Naive B cell (primary cell): ENCODE measurements around the gene CYB5B. TPM values are rescaled to one million over a fixed set of nuclear protein-coding genes. Genes with fewer than 3 reads are reported as not detected.

Experiments used
- ATAC-seq, 2 donors: fragments of 150-1000 bp; cut with Tn5 transposase; 2 replicates each; pipeline ENCODE4 v1.10.0; 2021; ENCODE audit warnings: low read depth in 2 of 2, mild to moderate bottlenecking in 2 of 2, moderate library complexity in 2 of 2
- DNase-seq: peaks from one replicate; pipeline ENCODE4 v3.0.0; 2022
- H3K27ac Mint-ChIP-seq, 6 donors: one replicate each; pipeline ENCODE4 v1.8.0; 2020 to 2022; ENCODE audit warnings: mild to moderate bottlenecking in 6 of 6, mixed read lengths in 6 of 6, moderate library complexity in 5 of 6, inconsistent platforms in 2 of 6
- H3K27me3 Mint-ChIP-seq, 3 donors: one replicate each; pipeline ENCODE4 v1.8.0; 2021 to 2022; ENCODE audit warnings: mixed read lengths in 3 of 3, mild to moderate bottlenecking in 1 of 3
- H3K36me3 Mint-ChIP-seq, 2 donors: one replicate each; pipeline ENCODE4 v1.8.0; 2020 to 2022; ENCODE audit warnings: mixed read lengths in 2 of 2, inconsistent platforms in 1 of 2, mild to moderate bottlenecking in 1 of 2
- H3K4me1 Mint-ChIP-seq, 3 donors: one replicate each; pipeline ENCODE4 v1.8.0; 2020 to 2022; ENCODE audit warnings: mixed read lengths in 3 of 3, inconsistent platforms in 1 of 3, mild to moderate bottlenecking in 1 of 3, moderate library complexity in 1 of 3
- H3K4me3 Mint-ChIP-seq, 8 donors: one replicate each; pipeline ENCODE4 v1.8.0; 2020 to 2022; ENCODE audit warnings: mild to moderate bottlenecking in 8 of 8, mixed read lengths in 8 of 8, moderate library complexity in 8 of 8, inconsistent platforms in 2 of 8
- H3K9me3 Mint-ChIP-seq, 7 donors: one replicate each; pipeline ENCODE4 v1.8.0; 2020 to 2022; ENCODE audit warnings: mixed read lengths in 7 of 7, mild to moderate bottlenecking in 5 of 7, inconsistent platforms in 2 of 7, moderate library complexity in 1 of 7
- polyA plus RNA-seq, 6 donors: library from polyadenylated mRNA; unstranded; fragments of 300-500 nt; fragmentation: Illumina TruSeq; gene quantifications; one replicate each; pipeline ENCODE4 v1.2.3, GENCODE V29; 2021; ENCODE audit warnings: low read depth in 6 of 6

CYB5B gene
- polyA plus RNA-seq, 6 donors from 2014 or later: 68.3 to 107 (median 103) TPM

DNA sequence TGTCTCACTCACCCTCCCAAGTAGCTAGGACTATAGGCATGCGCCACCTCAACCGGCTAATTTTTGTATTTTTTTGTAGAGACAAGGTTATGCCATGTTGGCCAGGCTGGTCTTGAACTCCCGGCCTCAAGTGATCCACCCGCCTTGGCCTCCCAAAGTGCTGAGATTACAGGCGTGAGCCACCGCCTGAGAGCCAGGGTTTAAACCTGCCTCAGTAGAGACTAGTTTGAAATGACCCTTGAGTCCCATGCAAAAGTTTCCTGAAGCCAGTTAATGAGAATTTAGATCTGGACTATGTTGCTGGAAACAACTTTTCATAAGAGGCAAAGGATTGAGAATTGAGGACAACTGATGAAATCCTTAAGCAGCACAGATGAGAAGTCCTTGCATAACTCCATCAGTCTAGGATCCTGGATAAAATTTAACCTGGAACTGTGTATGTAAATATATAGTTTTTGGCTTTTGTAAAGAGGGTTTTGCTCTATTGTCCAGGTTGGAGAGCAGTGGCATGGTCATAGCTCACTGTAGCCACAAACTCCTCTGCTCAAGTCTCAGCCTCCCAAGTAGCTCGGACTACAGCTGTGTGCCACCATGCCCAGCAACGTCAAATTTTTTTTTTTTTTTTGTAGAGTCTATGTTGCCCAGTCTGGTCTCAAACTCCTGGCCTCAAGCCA is 43.2 kb downstream of the CYB5B start:
- ATAC-seq (no peak), DNase-seq (no peak)
- Mint-ChIP-seq H3K36me3 (peaks cover under 1 to 2% of the 10 kb centered on the region in 2 donors), H3K27ac (peak overlapping the region in 1 of 6 donors; percentile 47), H3K27me3 (no peaks in the 10 kb centered on the region), H3K9me3 (peaks cover 0 to 2% (median 0%) of the 10 kb centered on the region in 7 donors), H3K4me3 (no peak overlapping the region), H3K4me1 (peaks cover 25 to 53% (median 40%) of the 10 kb centered on the region in 3 donors)

DNA sequence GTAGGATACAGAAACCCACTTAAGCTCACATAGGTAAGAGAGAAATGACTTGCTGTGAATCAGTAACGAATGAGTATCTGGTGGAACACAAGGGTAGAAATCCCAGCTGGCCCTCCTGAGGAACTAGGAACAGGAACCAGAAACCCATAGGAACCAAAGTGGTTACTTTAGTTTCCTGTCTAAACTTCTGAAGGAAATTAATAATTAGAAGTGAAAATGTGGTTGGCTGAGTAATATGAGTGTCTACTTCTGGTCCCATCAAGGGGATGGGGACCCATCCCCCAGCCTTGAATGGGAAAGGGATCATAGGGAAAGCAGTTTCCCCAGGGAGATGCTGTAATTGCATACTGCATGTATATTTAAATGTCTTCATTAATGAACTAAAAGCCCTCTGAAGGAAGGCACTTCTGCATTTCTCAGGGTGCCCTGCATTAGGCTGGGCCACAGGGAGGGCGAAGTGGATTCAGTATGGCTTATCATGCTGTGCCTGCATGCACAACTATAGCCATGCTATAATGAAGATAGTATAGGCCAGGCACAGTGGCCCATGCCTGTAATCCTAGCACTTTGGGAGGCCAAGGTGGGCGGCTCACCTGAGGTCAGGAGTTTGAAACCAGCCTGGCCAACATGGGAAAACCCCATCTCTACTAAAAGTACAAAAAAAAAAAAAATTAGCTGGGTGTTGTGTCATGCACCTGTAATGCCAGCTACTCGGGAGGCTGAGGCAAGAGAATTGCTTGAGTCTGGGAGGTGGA is 45.6 kb downstream of the CYB5B start:
- H3K27ac Mint-ChIP-seq: peak overlapping the region in 5 of 6 donors; percentile 30 to 74 (median 34)
- H3K36me3 Mint-ChIP-seq: no peaks in the 10 kb centered on the region
- no peaks in the 10 kb centered on the region for H3K27me3 Mint-ChIP-seq
- H3K9me3 Mint-ChIP-seq: peaks cover 0 to 2% (median 0%) of the 10 kb centered on the region in 7 donors
- peak overlapping the region in 6 of 8 donors; percentile 26 to 79 (median 42) for H3K4me3 Mint-ChIP-seq
- DNase-seq: no peak
- peaks cover 26 to 46% (median 30%) of the 10 kb centered on the region in 3 donors for H3K4me1 Mint-ChIP-seq
- ATAC-seq: peak; percentile 34 to 35

DNA sequence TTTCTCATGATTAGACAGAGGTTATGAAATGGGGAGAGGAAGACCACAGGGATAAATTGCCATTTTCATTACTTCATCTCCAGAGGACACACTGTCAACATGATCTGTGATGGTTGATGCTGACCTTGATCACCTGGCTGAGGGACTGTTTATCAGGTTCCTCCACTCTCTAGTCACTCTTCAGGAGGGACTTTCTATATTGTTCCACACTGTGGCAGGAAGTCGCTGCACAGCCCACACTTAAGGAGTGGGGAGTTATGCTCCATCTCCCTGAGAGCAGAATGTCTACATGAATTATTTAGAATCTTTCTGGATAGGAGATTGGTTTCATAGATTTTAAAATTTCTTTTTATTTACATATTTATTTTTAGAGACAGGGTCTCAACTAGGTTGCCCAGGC is 46.7 kb downstream of the CYB5B start:
- Mint-ChIP-seq H3K27me3 (no peaks in the 10 kb centered on the region), H3K36me3 (no peaks in the 10 kb centered on the region), H3K9me3 (peaks cover 0 to 2% (median 0%) of the 10 kb centered on the region in 7 donors), H3K27ac (peak overlapping the region in 4 of 6 donors; percentile 16 to 89 (median 72)), H3K4me1 (peaks cover 17 to 34% (median 18%) of the 10 kb centered on the region in 3 donors), H3K4me3 (peak overlapping the region in 5 of 8 donors; percentile 26 to 81 (median 56))
- ATAC-seq (peak; percentile 58 to 69), DNase-seq (no peak)

DNA sequence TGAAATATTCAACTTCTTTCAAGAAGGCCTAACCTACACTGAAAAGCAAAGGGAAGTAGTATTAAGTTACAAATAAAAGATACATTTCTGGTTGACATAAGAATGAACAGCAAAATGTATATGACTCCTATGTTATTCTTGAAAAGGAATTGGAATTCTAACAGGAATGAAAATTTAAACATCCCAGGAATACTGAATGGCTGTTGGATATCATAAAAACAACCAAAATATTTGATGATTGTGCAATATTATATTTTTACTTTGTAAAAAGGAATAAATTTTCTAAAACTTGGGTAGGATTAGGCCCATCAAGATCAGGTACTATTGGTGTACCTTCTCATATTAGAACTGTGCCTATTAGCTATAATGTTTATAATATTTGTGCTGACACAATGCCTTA is 50.0 kb downstream of the CYB5B start:
- Mint-ChIP-seq H3K4me3 (no peak overlapping the region), H3K4me1 (peaks cover 17 to 24% (median 17%) of the 10 kb centered on the region in 3 donors)

DNA sequence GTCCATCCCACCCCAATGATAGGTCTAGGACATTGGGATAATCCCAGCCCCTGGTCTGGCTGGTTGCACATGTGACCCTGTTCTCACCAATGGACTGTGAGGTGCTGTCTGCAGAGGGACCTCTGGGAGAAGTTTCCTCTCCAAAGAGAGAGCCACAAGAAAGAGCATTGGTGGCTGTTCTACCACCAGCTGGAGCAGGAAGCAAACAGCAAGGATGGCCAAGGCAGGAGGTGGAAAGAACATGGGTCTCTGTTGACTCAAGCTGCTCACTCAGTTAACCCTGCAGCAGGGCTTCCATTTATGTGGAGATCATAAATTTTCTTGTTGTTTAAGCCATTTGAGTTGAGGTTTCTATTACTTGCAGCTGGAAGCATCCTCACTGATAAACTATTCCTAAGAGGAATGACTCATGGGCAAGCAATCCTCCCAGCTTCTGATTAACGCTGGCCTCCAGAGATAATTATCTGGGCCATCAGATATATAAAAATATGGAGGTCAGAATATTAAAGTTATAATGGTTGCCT is 52.6 kb downstream of the CYB5B start:
- H3K27ac Mint-ChIP-seq: no peak overlapping the region
- no peaks in the 10 kb centered on the region for H3K36me3 Mint-ChIP-seq
- H3K4me1 Mint-ChIP-seq: peaks cover 5 to 14% (median 11%) of the 10 kb centered on the region in 3 donors
- ATAC-seq (no peak), DNase-seq (no peak)
- no peaks in the 10 kb centered on the region for H3K27me3 Mint-ChIP-seq
- H3K9me3 Mint-ChIP-seq: no peaks in the 10 kb centered on the region
- no peak overlapping the region for H3K4me3 Mint-ChIP-seq

More for the DNA sequence above, 50.0 kb downstream of the CYB5B start:
- Mint-ChIP-seq H3K36me3 (no peaks in the 10 kb centered on the region), H3K27ac (no peak overlapping the region), H3K27me3 (no peaks in the 10 kb centered on the region), H3K9me3 (peaks cover 0 to 2% (median 0%) of the 10 kb centered on the region in 7 donors)
- ATAC-seq: no peak
- DNase-seq: no peak

DNA sequence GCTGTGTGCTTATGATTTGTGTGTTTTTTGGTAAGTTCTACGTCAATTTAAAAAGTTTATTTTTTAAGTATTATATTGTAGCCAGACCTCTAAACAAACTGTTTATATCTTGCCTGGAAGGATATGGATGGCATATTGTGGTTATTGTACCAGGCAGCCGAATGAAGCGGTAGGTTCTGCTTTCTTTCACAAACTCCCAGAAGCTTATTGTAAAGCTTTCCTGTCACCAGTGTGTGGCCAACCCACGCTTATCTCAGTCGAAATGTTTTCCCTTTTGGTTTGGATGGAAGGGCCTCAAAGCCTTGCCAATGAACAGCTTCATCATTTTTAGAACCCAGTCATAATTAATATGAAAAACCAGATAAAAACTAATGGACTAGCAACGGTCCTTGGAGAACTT is 53.1 kb downstream of the CYB5B start:
- no peak overlapping the region for H3K27ac Mint-ChIP-seq
- H3K4me3 Mint-ChIP-seq: no peak overlapping the region

DNA sequence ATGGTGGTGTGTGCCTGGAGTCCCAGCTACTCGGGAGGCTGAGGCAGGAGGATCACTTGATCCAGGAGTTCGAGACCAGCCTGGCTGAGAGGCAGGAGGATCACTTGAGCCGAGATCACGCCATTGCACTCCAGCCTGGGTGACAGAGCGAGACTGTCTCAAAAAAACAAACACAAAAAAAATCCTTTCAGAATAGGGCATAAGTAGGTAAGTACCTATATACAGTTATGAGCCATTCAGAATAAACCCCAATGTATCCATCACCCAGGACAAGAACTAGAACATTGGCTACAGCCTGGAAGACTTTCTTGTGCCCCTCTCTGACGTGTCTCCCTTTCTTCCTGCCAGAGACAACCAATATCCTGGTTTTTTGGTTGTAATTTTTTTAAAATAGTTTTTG is 54.3 kb downstream of the CYB5B start:
- ATAC-seq: no peak
- Mint-ChIP-seq H3K4me1 (peaks cover 4 to 11% (median 9%) of the 10 kb centered on the region in 3 donors), H3K27me3 (no peaks in the 10 kb centered on the region), H3K36me3 (no peaks in the 10 kb centered on the region), H3K9me3 (no peaks in the 10 kb centered on the region), H3K4me3 (no peak overlapping the region), H3K27ac (no peak overlapping the region)
- no peak for DNase-seq

More for the DNA sequence above, 53.1 kb downstream of the CYB5B start:
- ATAC-seq (no peak), DNase-seq (no peak)
- Mint-ChIP-seq H3K27me3 (no peaks in the 10 kb centered on the region), H3K9me3 (no peaks in the 10 kb centered on the region), H3K4me1 (peaks cover 4 to 14% (median 11%) of the 10 kb centered on the region in 3 donors), H3K36me3 (no peaks in the 10 kb centered on the region)

DNA sequence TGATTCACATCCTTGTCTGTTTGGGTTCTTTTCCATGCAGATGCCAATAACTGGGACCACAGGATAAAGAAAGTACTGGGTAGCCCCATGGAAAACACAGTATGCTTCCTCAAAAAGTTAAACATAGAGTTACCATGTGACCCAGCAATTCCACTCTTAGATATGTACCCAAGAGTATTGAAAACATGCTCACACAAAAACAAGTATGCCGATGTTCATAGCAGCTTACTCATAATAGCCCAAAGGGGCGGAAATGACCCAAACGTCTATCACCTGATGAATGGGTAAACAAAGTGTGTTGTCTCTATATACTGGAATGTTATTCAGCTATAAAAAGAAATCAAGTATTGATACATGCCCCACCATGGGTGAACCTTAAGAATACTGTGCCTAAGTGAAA is 55.4 kb downstream of the CYB5B start:
- H3K9me3 Mint-ChIP-seq: no peaks in the 10 kb centered on the region
- no peak overlapping the region for H3K27ac Mint-ChIP-seq
- peaks cover 0 to 4% of the 10 kb centered on the region in 2 donors for H3K36me3 Mint-ChIP-seq
- DNase-seq (no peak), ATAC-seq (no peak)
- peaks cover 0 to 8% (median 0%) of the 10 kb centered on the region in 3 donors for H3K27me3 Mint-ChIP-seq
- no peak overlapping the region for H3K4me3 Mint-ChIP-seq
- H3K4me1 Mint-ChIP-seq: peaks cover 4 to 11% (median 9%) of the 10 kb centered on the region in 3 donors

DNA sequence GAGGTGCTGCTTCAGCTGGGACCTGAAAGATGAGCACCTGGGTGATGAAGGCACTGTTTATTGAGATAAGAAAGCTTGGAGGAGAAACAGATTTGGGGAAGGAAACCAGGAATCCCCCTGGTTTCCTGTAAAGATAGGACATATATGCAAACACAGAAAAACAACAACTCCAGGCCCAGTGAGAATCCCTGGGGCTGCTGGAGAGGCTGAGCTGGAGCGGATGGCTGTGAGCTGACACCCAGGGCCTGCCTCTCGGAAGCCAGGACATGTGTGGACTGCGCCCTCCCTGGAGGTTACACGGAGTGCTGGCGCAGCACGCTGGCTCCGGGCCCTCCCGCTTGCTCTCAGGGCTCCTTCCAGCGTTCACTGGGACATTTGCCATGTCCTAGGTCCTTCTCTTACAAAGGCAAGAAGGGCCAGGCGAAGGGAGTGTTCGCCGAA is 57.5 kb downstream of the CYB5B start:
- H3K27ac Mint-ChIP-seq: peak overlapping the region in 1 of 6 donors; percentile 92

DNA sequence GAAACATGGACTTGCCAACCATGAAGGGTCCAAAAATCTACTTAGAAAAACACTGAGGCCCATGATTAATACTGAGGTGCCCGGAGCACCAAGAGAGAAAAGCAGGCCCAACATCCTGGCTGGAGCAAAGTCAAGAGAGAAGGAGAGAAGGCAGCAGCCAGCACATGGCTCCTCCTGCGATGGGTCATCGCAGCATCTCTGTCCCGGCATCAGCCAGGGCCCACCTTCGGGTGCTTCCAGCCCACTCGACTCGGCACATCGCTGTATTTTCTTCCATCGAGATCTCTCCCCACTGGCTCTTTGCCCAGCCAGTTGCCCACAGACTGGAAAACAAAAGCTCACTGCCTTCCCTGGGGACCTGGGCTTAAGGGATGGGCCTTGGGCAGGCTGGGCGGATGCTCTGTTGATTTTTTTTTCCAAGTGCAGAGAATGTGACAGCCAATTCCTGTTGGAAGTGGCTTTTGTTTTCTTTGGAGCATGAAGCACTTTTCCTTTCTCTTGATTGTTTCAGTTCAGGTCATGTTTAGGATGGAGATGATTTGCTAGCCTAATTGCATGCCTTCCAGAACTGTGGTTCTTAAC is 58.1 kb downstream of the CYB5B start:
- Mint-ChIP-seq H3K27ac (no peak overlapping the region), H3K4me3 (no peak overlapping the region), H3K9me3 (no peaks in the 10 kb centered on the region), H3K27me3 (peaks cover 0 to 17% (median 0%) of the 10 kb centered on the region in 3 donors), H3K4me1 (peaks cover 4 to 11% (median 9%) of the 10 kb centered on the region in 3 donors), H3K36me3 (peaks cover 0 to 4% of the 10 kb centered on the region in 2 donors)
- no peak for DNase-seq
- no peak for ATAC-seq

More for the DNA sequence above, 57.5 kb downstream of the CYB5B start:
- Mint-ChIP-seq H3K9me3 (no peaks in the 10 kb centered on the region), H3K4me3 (no peak overlapping the region), H3K4me1 (peaks cover 4 to 11% (median 9%) of the 10 kb centered on the region in 3 donors), H3K27me3 (peaks cover 0 to 17% (median 0%) of the 10 kb centered on the region in 3 donors), H3K36me3 (peaks cover 0 to 4% of the 10 kb centered on the region in 2 donors)
- no peak for ATAC-seq
- DNase-seq: no peak

DNA sequence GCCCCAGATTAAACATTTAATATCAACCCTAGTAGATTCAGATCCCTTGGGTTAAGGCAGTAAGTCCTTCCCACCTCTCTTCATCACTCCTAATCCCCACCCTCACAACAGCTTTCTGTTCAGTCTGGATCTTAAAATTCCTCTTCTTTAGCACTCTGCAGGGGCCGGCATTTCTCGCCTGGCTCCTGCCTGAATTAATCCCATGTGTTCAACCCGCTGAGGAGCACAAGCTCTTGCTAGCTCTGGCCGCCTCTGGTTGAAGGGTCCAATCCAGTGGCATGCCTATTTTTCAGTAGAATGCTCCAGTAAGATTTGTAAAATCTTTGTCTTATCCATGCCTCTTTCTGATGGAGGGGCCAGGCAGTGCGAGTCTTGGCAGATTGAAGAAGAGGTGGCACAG is 59.2 kb downstream of the CYB5B start:
- Mint-ChIP-seq H3K9me3 (no peaks in the 10 kb centered on the region), H3K27me3 (peaks cover 0 to 17% (median 0%) of the 10 kb centered on the region in 3 donors), H3K4me1 (peaks cover 4 to 11% (median 9%) of the 10 kb centered on the region in 3 donors), H3K4me3 (no peak overlapping the region), H3K27ac (no peak overlapping the region), H3K36me3 (peaks cover 0 to 4% of the 10 kb centered on the region in 2 donors)
- ATAC-seq (no peak), DNase-seq (no peak)

DNA sequence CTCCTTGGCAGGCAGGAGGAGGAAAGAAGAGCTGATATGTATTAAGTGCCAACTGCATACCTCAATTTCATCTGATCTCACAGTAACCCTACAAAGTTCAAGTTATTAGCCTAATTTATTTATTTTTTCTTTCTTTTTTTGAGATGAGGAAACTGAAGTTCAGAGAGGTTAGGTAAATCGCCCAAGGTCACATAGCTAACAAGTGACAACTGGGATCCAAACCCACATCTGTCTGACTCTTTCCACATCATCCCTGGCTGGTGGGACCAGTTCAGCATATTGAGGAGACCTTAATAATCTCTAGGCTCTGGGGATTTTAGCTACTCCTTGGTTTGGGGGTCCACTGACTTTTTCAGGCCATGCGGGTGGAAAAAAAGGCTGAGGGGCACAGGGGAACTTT is 60.9 kb downstream of the CYB5B start:
- Mint-ChIP-seq H3K4me1 (peaks cover 4 to 11% (median 9%) of the 10 kb centered on the region in 3 donors), H3K27ac (no peak overlapping the region), H3K4me3 (no peak overlapping the region), H3K27me3 (peaks cover 0 to 17% (median 0%) of the 10 kb centered on the region in 3 donors), H3K36me3 (peaks cover 0 to 4% of the 10 kb centered on the region in 2 donors), H3K9me3 (no peaks in the 10 kb centered on the region)
- DNase-seq (no peak), ATAC-seq (no peak)

DNA sequence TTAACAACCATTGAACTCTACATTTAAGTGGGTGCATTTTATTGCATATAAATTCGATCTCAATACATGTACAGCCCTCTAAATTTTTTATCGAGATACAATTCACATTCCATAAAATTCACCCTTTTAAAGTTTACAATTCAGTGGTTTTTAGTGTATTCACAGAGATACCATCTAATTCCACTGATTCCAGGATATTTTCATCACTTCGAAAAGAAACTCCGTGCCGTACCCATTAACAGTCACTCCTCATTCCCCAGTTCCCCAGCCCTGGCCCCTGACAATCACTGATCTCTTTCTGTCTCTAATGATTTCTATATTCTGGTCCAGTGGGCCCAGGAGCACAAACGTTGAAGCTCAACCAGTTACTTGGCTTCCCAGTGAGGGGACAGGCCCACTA is 61.4 kb downstream of the CYB5B start:
- no peak overlapping the region for H3K4me3 Mint-ChIP-seq
- no peak for DNase-seq
- H3K27ac Mint-ChIP-seq: no peak overlapping the region
- H3K4me1 Mint-ChIP-seq: peaks cover 3 to 8% (median 7%) of the 10 kb centered on the region in 3 donors
- peaks cover 0 to 4% of the 10 kb centered on the region in 2 donors for H3K36me3 Mint-ChIP-seq
- no peaks in the 10 kb centered on the region for H3K9me3 Mint-ChIP-seq
- peaks cover 0 to 17% (median 0%) of the 10 kb centered on the region in 3 donors for H3K27me3 Mint-ChIP-seq
- no peak for ATAC-seq
